K562 (cell line): Measurements from ENCODE around the gene MATN1. TPM values are rescaled to one million over a fixed set of nuclear protein-coding genes. Genes with fewer than 3 reads are reported as not detected.
A peak's percentile ranks its signal among the peaks of the same experiment; 100 is the strongest.

Experiments used
- ATAC-seq: fragments of 200-7000 bp; cut with Tn5 transposase; 3 replicates; pipeline ENCODE4 v1.9.1; 2020; ENCODE audit warnings: moderate library complexity
- BruUV-seq: library from RNA; stranded (reverse); fragments of 400-500 nt; replicated peaks from 2 replicates; lab custom pipeline; 2021; lab: Mats Ljungman, UMichigan
- CTCF ChIA-PET: fragments of 300-600 bp; formaldehyde crosslinking; extraction: SDS; loops from one replicate; lab custom pipeline; 2021; ENCODE audit warnings: low intra/inter-chr PET ratio; lab: Yijun Ruan, JAX
- POLR2A ChIA-PET: fragments of 300-600, 350-650 bp; sonication (Branson Sonifier 250); formaldehyde crosslinking; extraction: SDS; loops from one replicate; lab custom pipeline; 2021; ENCODE audit warnings: antibody characterized with exemption, inconsistent platforms; lab: Yijun Ruan, JAX
- DNase-seq, 4 experiments: peaks; one replicate each; pipeline versions ENCODE4 v3.0.0 to v3.0.0-alpha.2; 2011 to 2018; ENCODE audit warnings: low spot score in 3 of 4, mixed read lengths in 3 of 4; ENCODE audit errors: extremely low read depth in 1 of 4
- FAIRE-seq: peaks from 2 replicates; lab custom pipeline; 2011; peaks lifted over from hg19 to GRCh38; lab: Jason Lieb, UNC
- H2AFZ ChIP-seq: 2 replicates; pipeline ENCODE4 v1.6.0; 2011; ENCODE audit warnings: low read depth, low read length, control low read depth, inconsistent platforms
- H3K27ac ChIP-seq: fragments of 200-600 bp; 3 replicates; pipeline ENCODE4 v1.8.0; 2011; ENCODE audit warnings: low read depth, mild to moderate bottlenecking, control low read depth, inconsistent platforms, low read length, moderate library complexity, mixed read lengths; ENCODE audit errors: extremely low read depth
- H3K27me3 ChIP-seq, 2 experiments: fragments of 300-600 bp in 1 of 2; 2 replicates in 1 of 2; 3 replicates in 1 of 2; pipeline versions ENCODE4 v1.6.0 to v1.8.0; 2011; ENCODE audit warnings: inconsistent platforms in 2 of 2, low read length in 2 of 2, mild to moderate bottlenecking in 1 of 2, mixed read lengths in 1 of 2, moderate library complexity in 1 of 2; ENCODE audit not compliant: control insufficient read depth in 2 of 2, insufficient read depth in 2 of 2
- H3K36me3 ChIP-seq: fragments of 300-600 bp; 3 replicates; pipeline ENCODE4 v1.8.0; 2011; ENCODE audit warnings: mild to moderate bottlenecking, low read length, inconsistent platforms; ENCODE audit not compliant: control insufficient read depth, insufficient read depth
- H3K4me1 ChIP-seq, 2 experiments: fragments of 200-600 bp in 1 of 2; replicated peaks in 1 of 2; 2 replicates in 1 of 2; 3 replicates in 1 of 2; pipeline versions ENCODE4 v1.5.1 to v1.8.0; 2011; ENCODE audit warnings: inconsistent platforms in 2 of 2, low read length in 2 of 2, mild to moderate bottlenecking in 1 of 2, mixed read lengths in 1 of 2, moderate library complexity in 1 of 2; ENCODE audit not compliant: control insufficient read depth in 2 of 2, insufficient read depth in 2 of 2
- H3K4me2 ChIP-seq: 2 replicates; pipeline ENCODE4 v1.6.1; 2011; ENCODE audit warnings: low read length, control low read depth, inconsistent platforms, mixed read lengths; ENCODE audit not compliant: insufficient read depth
- H3K4me3 ChIP-seq: fragments of 200-600 bp; sonication (generic), shearing (Covaris generic); 2 replicates; pipeline ENCODE4 v1.5.1; 2016; ENCODE audit warnings: control low read depth, inconsistent platforms
- H3K79me2 ChIP-seq: fragments of 200-600 bp; 3 replicates; pipeline ENCODE4 v1.8.0; 2011; ENCODE audit warnings: low read length, inconsistent platforms; ENCODE audit not compliant: control insufficient read depth, insufficient read depth
- H3K9ac ChIP-seq, 2 experiments: 2 replicates each; pipeline versions ENCODE4 v1.6.0 to v1.6.1; 2011; ENCODE audit warnings: low read depth in 2 of 2, low read length in 2 of 2, control low read depth in 1 of 2, inconsistent platforms in 1 of 2, mild to moderate bottlenecking in 1 of 2, mixed read lengths in 1 of 2; ENCODE audit not compliant: insufficient read depth in 1 of 2
- H3K9me1 ChIP-seq: one replicate; pipeline ENCODE4 v1.6.0; 2011; ENCODE audit warnings: inconsistent platforms, mild to moderate bottlenecking, low read length, moderate library complexity; ENCODE audit not compliant: control insufficient read depth, insufficient read depth
- H3K9me3 ChIP-seq: replicated peaks from 2 replicates; pipeline ENCODE4 v1.5.1; 2011; ENCODE audit warnings: low read depth, low read length, inconsistent platforms; ENCODE audit not compliant: control insufficient read depth, insufficient read depth
- H4K20me1 ChIP-seq: replicated peaks from 2 replicates; pipeline ENCODE4 v1.6.1; 2011; ENCODE audit warnings: low read length, inconsistent platforms, mixed read lengths; ENCODE audit not compliant: control insufficient read depth, insufficient read depth
- HDGF ChIP-seq: fragments of 450-650 bp; IDR thresholded peaks from 2 replicates; pipeline ENCODE4 v1.6.1; 2016
- ZFX ChIP-seq: sonication (generic); formaldehyde crosslinking; IDR thresholded peaks from 2 replicates; pipeline ENCODE4 v1.8.0; 2022; ENCODE audit warnings: mild to moderate bottlenecking, missing genetic modification reagents, moderate library complexity
- ZNF766 ChIP-seq: fragments of 200-800 bp; sonication (Bioruptor generic); conservative IDR thresholded peaks from 2 replicates; pipeline ENCODE4 v1.6.1; 2016; ENCODE audit warnings: missing genetic modification characterization, missing compliant biosample characterization
- WGBS: fragments of 100-300 bp; shearing (Covaris generic); methylation state at CpG from one replicate; pipeline ENCODE4 v1.1.6; 2016; ENCODE audit warnings: low coverage, mixed read lengths; ENCODE audit not compliant: insufficient coverage; ENCODE audit errors: missing lambda C conversion rate; 5-methylcytosine and 5-hydroxymethylcytosine counted together
- in situ Hi-C: fragments of 300-500 bp; cut with MboI; formaldehyde crosslinking; loops from 4 replicates; pipeline ENCODE4 v1.15.0; 2018; ENCODE audit warnings: inconsistent platforms, mixed read lengths
- intact Hi-C: fragments of 100-400 bp; cut with micrococcal nuclease; formaldehyde crosslinking; loops from 2 replicates; pipeline ENCODE4 v1.14.2; 2022
- polyA plus RNA-seq, 8 experiments: library from polyadenylated mRNA; depleted of rRNA in 4 of 8; stranded (reverse) in 5 of 8; unstranded in 3 of 8; fragments of >200 nt; fragmentation: Nextera tagmentation in 2 of 8; fragmentation: Illumina TruSeq in 1 of 8; extraction: Ambion mirVana in 2 of 8; extraction: Trizol in 1 of 8; gene quantifications; 2 replicates each; pipeline versions ENCODE4 v1.2.1 to v1.2.3, GENCODE V29; 2011 to 2014; ENCODE audit warnings: inconsistent platforms in 1 of 8, missing spikeins in 1 of 8
- total RNA-seq, 7 experiments: library from RNA; depleted of rRNA in 6 of 7; stranded (reverse); fragments of >200 nt in 6 of 7; fragmentation: Illumina TruSeq in 2 of 7; extraction: Trizol in 2 of 7; gene quantifications; 2 replicates each; pipeline versions ENCODE4 v1.2.1 to v1.2.3, GENCODE V29; 2011 to 2021; ENCODE audit warnings: low replicate concordance in 1 of 7
- TF ChIP-seq, protein P1 (sequence below): fragments of 250-450 bp; sonication (Bioruptor Pico); IDR thresholded peaks from 2 replicates; pipeline ENCODE4 v1.9.0; 2021; ENCODE audit warnings: mild to moderate bottlenecking, inconsistent platforms
- TF ChIP-seq, protein P2 (sequence below): sonication (generic); formaldehyde crosslinking; IDR thresholded peaks from 2 replicates; pipeline ENCODE4 v1.8.0; 2023; ENCODE audit warnings: mild to moderate bottlenecking, missing genetic modification reagents
- TF ChIP-seq, protein P3 (sequence below), 3 experiments: fragments of 200-800 bp in 1 of 3; fragments of 250-450 bp in 1 of 3; fragments of 450-650 bp in 1 of 3; sonication (Bioruptor Pico) in 1 of 3; sonication (Bioruptor generic) in 1 of 3; formaldehyde crosslinking in 1 of 3; IDR thresholded peaks; 2 replicates each; pipeline versions ENCODE4 v1.6.1 to v1.8.0; 2016 to 2022; ENCODE audit warnings: mild to moderate bottlenecking in 2 of 3, missing genetic modification characterization in 2 of 3, missing compliant biosample characterization in 1 of 3, moderate library complexity in 1 of 3
- TF ChIP-seq, protein P4 (sequence below), 2 experiments: fragments of 450-650 bp in 1 of 2; sonication (generic) in 1 of 2; formaldehyde crosslinking; conservative IDR thresholded peaks; 2 replicates each; pipeline versions ENCODE4 v1.4.0 to v1.8.1; 2020 to 2022; ENCODE audit warnings: mild to moderate bottlenecking in 1 of 2, missing genetic modification reagents in 1 of 2

MATN1 gene
- total and polyA plus RNA-seq, 9 of the 15 experiments (the other 6 are each of a cell fraction or from before 2014, with no cell fraction given), result 0.10 to 2.3 (median 1.2) TPM

DNA sequence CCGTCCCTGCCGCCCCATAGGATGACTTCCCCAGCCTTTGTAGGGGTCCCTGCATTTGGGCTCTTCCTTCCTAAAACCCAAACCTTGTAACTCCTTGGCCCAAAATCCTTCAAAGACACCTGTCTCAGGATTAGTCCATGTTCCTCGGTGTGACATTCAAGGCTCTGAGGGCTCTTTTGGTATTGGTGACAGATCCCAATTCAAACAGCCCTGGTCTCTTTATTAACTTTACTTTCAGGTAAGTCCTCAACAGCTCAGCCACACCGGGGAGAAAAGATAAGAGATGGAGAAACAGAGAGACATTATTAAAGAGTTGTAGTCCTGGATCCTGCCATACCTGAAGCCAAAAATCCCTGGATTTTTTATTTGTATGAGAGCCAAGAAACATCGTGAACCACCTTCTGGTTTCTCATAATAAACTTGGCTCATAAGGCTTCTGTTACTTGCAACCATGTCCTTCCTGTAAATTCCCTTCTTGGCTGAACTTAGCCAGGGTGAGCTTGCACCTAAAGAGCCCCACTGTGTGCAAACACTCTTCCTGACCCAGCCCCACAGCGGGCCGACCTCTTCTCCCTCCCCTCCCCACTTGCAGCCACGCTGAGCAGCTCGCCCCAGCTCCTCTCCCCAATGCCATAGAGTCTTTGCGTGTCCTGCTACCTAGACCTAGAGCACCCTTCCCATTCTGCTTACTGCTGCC is 7.9 kb upstream of the MATN1 start:
- Histone ChIP-seq H3K79me2 (no peaks in the 10 kb centered on the region), H3K9me1 (no peaks in the 10 kb centered on the region), H4K20me1 (no peaks in the 10 kb centered on the region), H3K4me2 (peak overlapping the region; percentile 85), H3K9ac (peak overlapping the region; percentile 62 to 64), H3K4me1 (peaks cover 62 to 69% of the 10 kb centered on the region in 2 experiments), H2AFZ (peak overlapping the region; percentile 75), H3K27me3 (no peaks in the 10 kb centered on the region), H3K9me3 (no peaks in the 10 kb centered on the region), H3K36me3 (peaks cover 22% of the 10 kb centered on the region; the same call in 2 of the 3 replicates), H3K4me3 (peak overlapping the region; percentile 26), H3K27ac (peak overlapping the region; percentile 50)
- DNase-seq, result no peak
- intact Hi-C loops (loop anchor here (2.0 kb wide), 2 partner anchors 38 to 48 kb away; no protein-coding TSS in a partner anchor), in situ Hi-C loops (no loop called here)
- CTCF ChIA-PET, result no interaction called here
- 30% methylated on average over 10 of the region's 10 CpGs for WGBS
- FAIRE-seq, result no peak
- no peak for ATAC-seq
- POLR2A ChIA-PET, result interaction anchor here (0.6 to 5.2 kb wide), 10 partner anchors 8 to 462 kb away, joined by 3 to 51 read pairs (median 4); partner anchors contain the start of gene LAPTM5
- no TSS peak for BruUV-seq
- no peak for TF ChIP-seq ZFX (CRISPR knock-in tag)
- TF ChIP-seq, protein P1, sequence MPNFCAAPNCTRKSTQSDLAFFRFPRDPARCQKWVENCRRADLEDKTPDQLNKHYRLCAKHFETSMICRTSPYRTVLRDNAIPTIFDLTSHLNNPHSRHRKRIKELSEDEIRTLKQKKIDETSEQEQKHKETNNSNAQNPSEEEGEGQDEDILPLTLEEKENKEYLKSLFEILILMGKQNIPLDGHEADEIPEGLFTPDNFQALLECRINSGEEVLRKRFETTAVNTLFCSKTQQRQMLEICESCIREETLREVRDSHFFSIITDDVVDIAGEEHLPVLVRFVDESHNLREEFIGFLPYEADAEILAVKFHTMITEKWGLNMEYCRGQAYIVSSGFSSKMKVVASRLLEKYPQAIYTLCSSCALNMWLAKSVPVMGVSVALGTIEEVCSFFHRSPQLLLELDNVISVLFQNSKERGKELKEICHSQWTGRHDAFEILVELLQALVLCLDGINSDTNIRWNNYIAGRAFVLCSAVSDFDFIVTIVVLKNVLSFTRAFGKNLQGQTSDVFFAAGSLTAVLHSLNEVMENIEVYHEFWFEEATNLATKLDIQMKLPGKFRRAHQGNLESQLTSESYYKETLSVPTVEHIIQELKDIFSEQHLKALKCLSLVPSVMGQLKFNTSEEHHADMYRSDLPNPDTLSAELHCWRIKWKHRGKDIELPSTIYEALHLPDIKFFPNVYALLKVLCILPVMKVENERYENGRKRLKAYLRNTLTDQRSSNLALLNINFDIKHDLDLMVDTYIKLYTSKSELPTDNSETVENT (CRISPR knock-in tag), result 0 out of 2 replicates have a peak, but pooled peaks have one; percentile 10
- TF ChIP-seq, protein P2, sequence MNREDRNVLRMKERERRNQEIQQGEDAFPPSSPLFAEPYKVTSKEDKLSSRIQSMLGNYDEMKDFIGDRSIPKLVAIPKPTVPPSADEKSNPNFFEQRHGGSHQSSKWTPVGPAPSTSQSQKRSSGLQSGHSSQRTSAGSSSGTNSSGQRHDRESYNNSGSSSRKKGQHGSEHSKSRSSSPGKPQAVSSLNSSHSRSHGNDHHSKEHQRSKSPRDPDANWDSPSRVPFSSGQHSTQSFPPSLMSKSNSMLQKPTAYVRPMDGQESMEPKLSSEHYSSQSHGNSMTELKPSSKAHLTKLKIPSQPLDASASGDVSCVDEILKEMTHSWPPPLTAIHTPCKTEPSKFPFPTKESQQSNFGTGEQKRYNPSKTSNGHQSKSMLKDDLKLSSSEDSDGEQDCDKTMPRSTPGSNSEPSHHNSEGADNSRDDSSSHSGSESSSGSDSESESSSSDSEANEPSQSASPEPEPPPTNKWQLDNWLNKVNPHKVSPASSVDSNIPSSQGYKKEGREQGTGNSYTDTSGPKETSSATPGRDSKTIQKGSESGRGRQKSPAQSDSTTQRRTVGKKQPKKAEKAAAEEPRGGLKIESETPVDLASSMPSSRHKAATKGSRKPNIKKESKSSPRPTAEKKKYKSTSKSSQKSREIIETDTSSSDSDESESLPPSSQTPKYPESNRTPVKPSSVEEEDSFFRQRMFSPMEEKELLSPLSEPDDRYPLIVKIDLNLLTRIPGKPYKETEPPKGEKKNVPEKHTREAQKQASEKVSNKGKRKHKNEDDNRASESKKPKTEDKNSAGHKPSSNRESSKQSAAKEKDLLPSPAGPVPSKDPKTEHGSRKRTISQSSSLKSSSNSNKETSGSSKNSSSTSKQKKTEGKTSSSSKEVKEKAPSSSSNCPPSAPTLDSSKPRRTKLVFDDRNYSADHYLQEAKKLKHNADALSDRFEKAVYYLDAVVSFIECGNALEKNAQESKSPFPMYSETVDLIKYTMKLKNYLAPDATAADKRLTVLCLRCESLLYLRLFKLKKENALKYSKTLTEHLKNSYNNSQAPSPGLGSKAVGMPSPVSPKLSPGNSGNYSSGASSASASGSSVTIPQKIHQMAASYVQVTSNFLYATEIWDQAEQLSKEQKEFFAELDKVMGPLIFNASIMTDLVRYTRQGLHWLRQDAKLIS (CRISPR knock-in tag), result peak; percentile 3; the same call in 1 of the 2 replicates
- TF ChIP-seq, protein P3, sequence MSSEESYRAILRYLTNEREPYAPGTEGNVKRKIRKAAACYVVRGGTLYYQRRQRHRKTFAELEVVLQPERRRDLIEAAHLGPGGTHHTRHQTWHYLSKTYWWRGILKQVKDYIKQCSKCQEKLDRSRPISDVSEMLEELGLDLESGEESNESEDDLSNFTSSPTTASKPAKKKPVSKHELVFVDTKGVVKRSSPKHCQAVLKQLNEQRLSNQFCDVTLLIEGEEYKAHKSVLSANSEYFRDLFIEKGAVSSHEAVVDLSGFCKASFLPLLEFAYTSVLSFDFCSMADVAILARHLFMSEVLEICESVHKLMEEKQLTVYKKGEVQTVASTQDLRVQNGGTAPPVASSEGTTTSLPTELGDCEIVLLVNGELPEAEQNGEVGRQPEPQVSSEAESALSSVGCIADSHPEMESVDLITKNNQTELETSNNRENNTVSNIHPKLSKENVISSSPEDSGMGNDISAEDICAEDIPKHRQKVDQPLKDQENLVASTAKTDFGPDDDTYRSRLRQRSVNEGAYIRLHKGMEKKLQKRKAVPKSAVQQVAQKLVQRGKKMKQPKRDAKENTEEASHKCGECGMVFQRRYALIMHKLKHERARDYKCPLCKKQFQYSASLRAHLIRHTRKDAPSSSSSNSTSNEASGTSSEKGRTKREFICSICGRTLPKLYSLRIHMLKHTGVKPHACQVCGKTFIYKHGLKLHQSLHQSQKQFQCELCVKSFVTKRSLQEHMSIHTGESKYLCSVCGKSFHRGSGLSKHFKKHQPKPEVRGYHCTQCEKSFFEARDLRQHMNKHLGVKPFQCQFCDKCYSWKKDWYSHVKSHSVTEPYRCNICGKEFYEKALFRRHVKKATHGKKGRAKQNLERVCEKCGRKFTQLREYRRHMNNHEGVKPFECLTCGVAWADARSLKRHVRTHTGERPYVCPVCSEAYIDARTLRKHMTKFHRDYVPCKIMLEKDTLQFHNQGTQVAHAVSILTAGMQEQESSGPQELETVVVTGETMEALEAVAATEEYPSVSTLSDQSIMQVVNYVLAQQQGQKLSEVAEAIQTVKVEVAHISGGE (CRISPR knock-in tag; IDR thresholded peaks at IDR 0.05), result 0 out of 6 replicates have a peak, but pooled peaks of 1 of the 3 experiments have one; percentile 17
- TF ChIP-seq ZNF766, result 0 out of 2 replicates have a peak, but pooled peaks have one; percentile 9
- TF ChIP-seq HDGF, result 0 out of 2 replicates have a peak, but pooled peaks have one; percentile 1
- TF ChIP-seq, protein P4, sequence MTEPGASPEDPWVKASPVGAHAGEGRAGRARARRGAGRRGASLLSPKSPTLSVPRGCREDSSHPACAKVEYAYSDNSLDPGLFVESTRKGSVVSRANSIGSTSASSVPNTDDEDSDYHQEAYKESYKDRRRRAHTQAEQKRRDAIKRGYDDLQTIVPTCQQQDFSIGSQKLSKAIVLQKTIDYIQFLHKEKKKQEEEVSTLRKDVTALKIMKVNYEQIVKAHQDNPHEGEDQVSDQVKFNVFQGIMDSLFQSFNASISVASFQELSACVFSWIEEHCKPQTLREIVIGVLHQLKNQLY (CRISPR knock-in tag; conservative IDR thresholded peaks at IDR 0.05), result no peak
